NCI-H2029 (cell line): Measurements from ENCODE around the gene LAMB2.
A peak's percentile ranks its signal among the peaks of the same experiment; 100 is the strongest.

Experiments
- DNase-seq: peaks from one replicate; lab custom pipeline; 2025; lab: John Stamatoyannopoulos, UW

The LAMB2 gene

DNA sequence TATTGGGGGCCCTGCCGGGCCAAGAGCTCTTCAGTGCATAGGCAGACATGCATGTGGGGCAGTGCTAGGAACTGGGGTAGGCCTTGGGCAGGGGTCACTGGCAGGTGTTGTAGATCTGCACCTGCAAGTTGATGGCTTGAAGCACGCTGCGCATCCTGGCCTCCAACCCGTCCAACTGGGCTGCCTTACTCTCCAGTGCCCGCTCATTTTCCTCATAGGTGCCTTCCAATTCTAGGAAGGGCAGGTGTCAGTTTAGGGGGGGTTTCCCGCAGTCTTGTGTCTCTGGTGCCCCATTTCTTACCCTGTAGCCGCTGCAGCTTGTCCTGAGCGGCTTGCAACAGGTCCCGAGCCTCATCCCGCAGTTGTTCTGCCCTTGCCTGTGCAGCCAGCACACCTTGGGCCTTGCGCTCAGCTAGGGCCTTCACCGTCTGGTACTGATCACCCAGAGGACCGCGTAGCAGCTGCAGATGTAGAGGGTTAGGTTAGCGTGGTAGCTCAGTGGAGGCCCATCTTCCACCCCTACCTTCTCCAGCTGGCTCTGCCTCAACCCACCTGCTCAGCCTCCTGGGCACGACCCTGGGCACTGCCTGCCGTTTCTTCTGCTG, 11.6 kb downstream of the LAMB2 start:
- no peak for DNase-seq

DNA sequence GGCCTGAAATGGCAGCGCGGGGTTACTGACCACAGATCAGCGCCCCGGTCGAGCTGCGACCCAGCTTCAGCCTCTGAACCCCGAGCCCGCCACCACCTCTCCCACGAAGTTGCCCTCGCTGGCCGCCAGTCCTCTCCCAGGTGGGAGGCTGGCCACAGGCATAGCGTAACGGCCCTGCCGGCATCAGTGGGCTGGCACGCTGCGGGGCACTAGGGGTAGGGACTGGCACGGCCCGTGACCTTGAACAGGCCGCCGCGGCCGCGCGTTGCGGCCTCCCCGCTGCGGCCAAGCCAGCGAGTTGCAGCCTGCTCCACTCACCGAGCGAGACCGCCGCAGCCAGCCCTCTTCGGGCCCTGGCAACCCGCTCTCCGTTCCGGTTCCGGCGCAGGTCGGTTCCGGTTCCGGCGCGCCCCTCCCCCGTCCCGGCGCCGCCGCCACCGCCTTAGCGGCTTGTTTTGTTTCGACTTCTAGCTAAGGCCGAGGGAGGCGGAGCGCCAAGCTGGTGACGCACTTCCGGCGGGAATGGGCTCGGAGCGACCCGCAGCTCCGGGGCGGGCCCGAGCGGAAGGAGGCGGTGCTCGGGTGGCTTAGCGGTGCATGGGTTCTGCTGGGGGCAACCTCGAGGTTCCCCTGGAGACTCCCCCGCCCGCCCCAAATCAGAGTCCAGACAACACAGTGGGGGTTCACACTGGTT, 12.3 kb downstream of the LAMB2 start, which contains the start of gene USP19:
Gene USP19 (minus strand): TSS at position 386 of the 694 bp plus-strand sequence. CDS start 1,678 bp downstream, outside the sequence.
- peak; percentile 94 for DNase-seq

DNA sequence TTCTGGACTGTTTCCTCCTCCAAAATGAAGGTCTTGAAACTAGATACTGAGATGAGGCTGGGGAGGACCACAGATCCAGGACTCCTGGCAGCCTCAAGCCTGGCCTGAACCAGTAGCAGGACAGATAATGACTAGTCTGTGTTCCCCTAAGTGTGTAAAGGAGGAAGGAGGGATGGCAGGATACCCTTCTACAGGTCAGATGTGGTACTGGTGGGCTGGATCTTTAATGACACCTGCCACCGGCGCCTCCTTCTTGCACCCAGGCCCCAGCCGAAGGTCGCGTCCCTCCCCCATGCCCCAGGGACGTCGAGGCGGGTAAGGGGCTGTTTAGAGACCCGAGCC, 12.8 kb downstream of the LAMB2 start:
- no peak for DNase-seq

DNA sequence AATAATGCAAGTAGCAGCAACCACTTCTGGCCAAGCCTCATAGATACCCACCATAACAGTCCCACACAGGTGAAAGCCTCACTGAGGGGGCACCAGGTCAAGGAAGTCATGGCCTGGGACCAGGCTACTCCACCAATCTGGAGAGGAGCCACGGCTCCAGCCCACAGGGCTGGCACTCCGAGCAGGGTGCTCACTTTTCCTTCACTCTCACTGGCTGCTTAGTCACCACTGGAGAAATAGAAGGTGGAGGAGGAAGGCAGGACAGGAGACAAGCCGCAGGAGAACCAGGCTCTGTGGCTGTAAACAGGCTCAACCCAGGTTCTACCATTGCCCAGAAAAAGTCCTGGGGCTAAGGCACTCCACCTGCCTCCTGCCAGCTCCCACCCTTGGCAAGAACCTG, 13.4 kb downstream of the LAMB2 start:
- DNase-seq: no peak

DNA sequence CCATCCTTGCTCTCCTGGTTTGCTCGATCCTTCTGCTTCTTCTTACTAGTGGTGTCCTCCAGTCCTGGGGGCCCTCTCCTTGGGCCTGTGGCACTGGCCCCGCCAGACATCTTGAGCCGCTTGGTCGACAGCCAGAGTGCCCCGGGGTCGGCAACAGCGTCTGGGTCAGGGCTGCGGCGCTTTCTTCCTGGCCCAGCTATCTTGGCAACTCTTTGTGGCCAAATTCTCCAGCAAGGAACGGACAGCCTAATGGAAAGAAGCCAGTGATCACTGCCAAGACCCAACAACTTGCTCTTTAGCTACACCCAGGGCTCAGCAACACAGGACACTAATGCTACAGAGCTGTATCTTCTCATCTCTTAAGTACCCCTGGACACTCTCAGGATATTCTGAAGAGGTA, 13.8 kb downstream of the LAMB2 start:
- no peak for DNase-seq

DNA sequence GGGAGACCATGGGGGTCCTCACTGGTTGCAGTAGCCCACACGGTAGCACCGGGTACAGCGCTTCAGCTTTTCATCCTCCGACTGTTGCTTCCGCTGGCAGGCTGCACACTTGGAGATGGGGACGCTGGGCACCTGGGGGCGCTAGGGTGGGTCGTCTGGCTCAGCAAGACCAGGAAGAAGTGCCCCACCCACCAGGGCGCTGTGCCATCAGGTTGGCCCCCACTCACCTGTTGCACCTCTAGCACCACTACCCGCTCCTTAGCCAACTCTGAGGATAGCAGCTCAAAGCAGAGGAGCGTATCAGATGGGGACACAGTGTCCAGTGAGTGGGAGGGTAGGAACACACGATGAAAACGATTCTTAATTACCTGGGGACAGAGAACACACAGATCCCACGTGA, 20.6 kb downstream of the LAMB2 start:
- no peak for DNase-seq

DNA sequence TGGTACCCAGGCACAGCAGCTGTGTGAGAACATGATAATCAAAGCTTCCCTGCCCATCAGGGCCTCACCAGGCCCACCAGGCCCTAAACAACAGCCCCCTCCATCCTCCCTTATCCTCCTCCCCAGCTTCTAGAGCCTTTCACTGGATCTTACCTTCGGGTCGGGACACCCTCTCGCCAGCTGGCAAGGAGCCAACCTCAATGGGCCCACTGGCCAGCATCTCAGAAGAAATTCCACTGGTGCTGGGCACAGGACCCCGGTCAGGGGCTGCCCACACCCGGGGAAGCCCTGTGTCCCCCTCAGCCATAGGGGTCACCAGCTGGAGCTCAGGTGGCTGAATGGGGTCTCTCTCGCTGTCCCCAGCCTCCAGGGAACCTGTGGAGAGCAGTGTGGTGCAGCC, 21.5 kb downstream of the LAMB2 start:
- no peak for DNase-seq

DNA sequence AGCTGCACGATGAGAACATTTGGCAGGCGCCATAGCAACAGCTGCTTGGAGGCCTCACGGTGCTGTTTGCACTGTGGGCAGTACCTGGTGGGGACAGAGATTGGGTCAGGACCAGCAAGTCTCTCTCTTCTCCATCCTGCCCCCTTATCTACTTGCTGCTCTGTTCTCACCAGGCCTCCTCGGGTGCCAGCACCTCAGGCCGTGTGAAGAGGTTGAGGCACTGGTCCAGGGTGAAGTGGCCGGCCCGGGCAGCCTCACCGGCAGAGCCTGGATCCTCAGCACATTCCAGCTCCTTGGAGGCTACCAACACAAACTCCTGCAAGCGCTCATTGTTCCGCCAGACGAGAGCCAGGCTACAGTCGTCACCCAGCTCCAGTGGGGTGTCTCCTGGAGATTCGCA, 22.1 kb downstream of the LAMB2 start:
- no peak for DNase-seq

DNA sequence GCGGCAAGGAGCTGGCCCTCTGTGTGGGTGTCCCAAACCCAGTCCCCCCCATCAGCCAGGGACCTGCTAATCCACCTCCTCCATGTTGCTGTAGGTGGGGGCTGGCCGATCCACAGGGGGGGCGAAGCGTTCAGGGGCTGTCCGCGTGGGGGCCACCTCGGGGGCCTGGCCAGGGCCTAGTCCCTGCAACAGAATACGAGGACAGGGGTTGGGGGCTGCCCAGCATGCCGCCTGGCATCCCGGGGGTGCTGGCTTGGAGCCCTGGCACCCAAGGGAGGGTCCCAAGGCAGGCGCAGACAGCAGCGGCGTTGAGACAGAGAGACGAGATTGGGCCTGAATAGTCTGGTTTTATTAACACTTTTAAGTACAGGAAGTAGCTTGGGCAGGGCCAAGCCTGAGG, 24.5 kb downstream of the LAMB2 start:
- DNase-seq: no peak

DNA sequence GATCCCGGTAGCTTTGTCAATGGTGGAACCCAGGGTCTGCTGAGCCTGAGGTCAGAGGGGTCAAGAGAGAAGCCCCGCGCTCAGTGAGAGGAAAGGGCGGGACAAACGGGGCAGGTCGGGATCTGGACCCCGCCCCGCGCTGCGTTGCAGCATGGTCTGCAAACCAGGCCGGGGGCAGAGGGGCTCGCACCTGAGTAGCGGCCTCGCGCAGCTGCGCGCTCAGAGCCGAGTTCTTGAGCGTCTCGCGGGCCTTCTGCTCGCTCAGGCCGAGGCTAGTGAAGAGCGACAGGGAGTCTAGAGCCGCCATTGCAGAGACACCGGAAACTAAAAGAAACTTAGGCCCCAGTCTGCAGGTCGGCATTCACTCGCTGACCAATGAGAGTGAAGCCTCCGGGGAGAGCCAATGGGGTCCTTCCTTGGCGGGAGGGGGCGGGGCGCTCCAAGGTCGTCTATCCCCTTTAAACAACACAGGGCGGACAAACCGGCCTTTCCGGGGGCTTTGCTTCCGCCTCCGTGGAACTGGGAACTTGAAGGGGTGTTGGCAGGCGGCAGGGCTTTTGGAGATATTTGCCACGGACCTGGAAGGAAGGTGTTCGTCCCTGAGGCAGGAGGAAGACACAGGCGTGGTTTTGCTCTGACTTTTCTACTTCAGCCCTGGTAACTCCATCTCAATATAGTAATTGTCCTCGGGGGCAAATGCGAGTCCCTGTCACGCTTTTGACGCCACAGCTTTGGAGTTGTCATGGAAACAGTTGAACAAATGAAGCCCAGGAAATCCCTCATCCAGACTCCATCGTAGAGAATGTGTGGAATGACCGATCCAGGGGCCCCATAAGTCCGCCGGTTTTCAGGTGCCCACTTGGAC, 28.2 kb downstream of the LAMB2 start, which contains the start of gene QARS1:
Gene QARS1 (minus strand): TSS at position 331 of the 865 bp plus-strand sequence. CDS start 24 bp downstream, at position 307.
- DNase-seq: peak; percentile 84

DNA sequence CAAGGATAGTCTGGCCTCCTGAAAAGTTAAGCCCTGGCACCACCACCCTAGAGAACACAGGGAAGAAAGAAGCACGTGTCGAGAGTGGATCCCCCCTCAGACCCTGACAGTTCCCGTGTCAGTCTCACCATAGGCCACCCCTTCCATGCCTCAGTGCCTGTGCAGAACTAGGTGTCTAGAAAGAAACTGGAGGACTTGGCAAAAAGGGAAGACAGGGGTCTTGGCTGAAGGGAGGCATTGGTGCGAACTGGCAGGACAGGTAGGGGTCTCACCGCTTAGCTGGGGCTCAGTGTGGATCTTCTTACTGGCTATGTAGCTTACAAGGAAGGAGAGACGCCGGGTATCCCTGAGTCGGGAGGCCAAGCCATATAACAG, 28.8 kb downstream of the LAMB2 start:
- no peak for DNase-seq

DNA sequence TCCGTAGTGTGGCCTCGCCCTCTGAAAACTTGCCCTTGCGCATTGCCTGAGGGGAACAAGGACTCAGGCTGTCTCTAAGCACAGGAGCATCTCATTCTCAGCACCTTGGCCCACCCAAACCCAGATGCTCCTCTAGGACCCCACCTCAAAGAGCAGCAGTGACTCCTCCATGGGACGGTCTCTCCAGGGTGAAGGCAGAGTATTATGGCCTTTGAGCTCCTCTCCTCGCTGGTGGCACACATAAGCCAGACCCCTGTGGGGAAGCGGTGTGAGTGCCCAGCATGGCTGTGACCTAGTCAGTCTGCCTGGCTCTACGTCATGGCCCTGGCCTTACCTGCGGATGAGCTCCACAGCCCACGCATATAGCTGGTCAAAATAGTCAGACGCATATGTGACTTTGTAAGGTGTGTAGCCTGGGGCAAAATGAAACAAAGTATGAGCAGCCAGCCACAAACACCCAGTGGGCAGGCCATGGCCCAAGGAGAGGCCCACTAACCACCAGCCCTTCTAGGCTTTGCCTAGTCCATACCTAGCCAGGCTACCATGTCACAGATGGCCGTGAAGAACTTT, 32.7 kb downstream of the LAMB2 start:
- DNase-seq: no peak

DNA sequence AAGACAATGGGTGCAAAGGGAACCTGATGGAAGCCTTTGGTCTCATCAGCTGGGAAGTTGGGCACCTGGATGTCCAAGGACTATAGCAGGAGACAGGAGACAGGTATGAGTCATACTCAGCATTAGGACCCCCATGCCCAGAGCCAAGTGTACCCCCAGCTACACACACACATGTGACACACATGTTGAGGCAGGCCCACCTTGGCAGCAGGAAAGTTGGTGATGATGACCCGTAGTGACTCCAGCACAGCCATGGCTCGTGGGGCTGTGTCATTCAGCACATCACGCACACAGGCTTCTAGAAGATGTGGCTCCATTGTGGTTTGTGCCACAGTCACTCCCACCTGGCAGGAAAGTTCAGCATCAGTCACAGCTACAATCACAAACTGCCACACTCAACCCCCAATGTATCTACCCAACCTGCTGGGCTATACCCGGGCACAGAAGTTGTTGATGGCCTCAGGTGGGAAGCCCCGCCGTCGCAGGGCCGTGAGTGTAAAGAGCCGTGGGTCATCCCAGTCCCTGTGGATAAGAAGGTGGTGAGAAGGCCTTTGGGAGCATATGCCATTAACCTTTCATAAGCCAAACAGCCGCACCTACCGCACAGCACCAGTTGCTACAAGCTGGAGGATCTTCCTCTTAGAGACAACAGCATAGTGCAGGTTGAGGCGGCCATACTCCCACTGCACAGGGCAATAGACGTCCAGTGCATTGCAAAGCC, 33.8 kb downstream of the LAMB2 start:
- DNase-seq: no peak

DNA sequence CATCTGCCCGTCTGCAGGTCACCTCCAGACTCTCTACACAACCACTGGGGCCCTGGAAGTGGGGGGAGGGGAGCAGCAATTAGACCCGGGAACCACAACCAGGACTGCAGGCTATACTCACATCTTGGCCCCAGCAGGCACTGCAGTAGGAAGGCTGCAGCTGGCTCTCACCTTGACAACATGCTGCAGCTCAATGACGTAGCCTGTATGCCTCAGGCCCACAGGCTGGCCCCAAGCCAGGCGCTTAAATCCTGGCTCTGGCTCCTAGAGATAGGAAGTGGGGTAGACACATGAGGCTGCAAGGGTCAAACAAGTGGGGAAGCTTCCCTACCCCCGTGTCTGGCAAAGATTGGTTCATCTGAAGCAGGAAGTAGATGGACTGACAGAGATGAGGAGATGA, 34.4 kb downstream of the LAMB2 start:
- DNase-seq: peak; percentile 83

DNA sequence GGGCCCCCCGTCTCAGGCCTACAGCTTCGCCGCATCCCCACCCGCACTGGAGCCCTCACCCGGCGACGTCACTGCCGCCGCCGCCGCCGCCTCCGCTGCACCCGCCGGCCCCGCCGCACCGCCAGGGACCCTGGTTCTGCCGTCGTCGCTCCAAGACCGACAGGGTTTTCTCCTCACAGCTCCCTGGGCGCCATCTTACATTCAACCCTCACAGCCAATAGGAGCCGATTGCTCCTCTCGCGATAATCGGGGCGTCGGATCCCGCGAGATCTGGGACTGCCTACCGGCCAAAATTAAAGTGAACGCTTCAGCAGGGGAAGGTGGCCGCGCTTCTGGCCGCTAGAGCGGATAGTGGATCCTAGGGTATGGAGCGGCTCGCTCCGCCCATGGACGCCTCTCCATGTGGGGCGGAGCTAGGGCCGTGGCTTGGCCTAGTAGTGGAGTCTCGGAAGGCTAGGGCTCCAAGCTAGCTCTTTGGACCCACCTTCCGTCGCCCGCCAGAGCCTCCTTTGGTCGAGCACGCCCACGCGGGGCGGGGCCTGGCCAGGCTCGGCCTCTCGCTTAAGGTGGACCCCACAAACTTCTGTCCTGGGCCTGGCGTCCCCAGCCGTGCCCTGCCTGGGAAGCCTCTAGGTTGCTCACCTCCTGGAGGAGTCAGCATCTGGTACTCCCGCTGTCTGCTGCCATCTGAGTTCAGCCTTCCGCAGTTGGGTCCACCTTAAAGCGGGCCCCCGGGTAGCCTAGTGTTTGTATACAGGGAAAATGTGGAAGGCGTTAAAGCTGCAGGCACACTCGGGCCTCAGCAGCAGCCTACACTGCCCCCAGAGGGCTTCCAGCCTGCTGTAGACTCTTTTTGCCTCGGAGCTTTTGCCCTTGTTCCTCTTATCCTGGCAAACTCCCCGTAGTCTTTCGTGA, 38.7 kb downstream of the LAMB2 start, which contains the start of gene QRICH1:
Gene QRICH1 (minus strand): TSS at position 219 of the 915 bp plus-strand sequence. CDS start 17,054 bp downstream, outside the sequence.
- DNase-seq: peak; percentile 95

DNA sequence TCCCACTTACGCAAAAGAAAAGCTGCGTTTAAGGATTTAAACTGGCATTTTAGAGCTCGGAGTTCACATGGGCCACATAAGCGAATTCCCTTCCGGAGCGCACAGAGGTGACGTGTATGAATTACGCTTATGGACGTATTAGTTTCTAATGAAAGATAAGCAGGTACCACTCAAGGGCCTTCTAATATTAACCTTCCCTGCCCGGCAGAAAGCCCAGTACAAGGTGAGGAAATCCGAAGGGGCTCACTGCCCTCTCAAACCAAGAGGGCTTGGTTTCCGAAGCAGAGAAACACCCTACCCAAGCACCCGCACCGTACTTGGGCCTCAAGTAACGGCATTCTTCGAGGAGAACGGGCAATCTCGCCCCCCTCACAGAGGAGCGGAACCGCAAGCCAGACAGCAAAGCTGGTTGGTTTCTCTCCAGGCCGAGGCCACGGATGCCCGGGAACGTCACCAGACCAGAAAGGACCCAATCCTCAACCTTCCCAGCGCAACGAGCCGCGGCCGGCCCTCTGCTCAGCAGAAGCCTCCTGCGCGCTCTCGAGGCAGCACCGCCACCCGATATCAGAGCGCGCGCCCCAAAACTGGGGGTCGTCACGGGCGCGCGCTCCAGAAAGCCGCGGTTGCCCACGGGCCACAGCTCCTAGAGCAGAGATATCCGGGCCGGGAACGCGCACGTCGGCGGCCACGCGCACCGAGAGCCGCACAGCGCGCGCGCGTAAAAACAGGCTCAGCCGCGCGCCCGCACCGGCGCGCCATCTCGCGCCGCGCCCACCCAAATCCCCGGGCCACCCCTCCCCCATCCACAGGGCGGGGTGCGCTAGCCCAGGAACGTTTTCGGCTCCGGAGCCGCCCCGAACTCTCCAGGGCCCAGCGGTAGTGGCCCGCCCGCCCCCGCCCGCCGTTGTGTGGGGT, 39.7 kb downstream of the LAMB2 start:
- peak; percentile 45 for DNase-seq

DNA sequence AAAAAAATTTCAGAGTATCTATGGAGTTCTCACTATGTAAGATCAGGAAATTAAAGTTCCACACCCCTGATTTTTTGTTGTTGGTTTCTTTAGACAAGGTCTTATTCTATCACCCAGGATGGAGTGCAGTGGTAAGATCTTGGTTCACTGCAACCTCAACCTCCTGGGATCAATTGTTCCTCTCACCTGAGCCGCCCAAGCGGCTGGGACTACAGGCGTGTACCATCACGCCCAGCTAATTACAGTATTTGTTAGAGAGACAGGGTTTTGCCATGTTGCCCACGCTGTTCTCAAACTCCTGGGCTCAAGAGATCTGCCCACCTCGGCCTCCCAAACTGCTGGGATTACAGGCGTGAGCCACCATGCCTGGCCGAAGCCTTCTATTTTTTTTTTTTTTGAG, 51.4 kb downstream of the LAMB2 start:
- no peak for DNase-seq

DNA sequence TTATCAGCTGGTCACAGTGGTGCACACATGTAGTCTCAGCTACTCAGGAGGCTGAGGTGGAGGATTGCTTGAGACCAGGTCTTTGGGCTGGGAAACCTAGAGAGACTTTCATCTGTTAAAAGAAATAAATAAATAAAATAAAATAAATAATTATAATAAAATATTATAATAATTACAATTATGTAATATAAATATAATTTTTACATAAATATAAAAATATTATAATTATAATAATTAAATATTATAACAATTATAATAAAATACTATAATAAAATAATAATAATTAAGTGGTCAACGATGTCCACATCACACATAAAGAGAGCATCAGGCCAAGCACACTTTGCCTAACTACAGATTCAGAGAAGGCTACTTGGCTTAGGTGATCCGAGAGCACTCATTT, 53.6 kb downstream of the LAMB2 start:
- no peak for DNase-seq

DNA sequence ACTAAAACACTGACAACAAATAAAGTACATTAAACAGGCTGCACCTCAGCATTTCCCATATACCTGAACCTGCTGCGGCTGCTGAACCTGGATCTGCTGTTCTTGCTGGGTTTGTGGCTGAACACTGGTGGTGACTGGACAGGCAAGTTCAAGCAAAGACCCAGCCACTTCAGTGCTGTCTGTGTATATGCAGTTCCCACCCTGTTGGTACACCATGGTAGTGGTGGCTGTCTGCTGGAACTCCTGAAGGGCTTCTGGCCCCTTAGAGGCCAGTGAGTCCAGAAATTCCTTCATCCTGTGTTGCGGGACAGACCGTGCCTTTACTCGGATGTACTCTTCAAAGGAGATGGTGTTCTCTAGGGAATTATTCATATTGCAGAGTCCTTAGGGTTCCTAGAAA, 56.2 kb downstream of the LAMB2 start:
- DNase-seq: no peak

DNA sequence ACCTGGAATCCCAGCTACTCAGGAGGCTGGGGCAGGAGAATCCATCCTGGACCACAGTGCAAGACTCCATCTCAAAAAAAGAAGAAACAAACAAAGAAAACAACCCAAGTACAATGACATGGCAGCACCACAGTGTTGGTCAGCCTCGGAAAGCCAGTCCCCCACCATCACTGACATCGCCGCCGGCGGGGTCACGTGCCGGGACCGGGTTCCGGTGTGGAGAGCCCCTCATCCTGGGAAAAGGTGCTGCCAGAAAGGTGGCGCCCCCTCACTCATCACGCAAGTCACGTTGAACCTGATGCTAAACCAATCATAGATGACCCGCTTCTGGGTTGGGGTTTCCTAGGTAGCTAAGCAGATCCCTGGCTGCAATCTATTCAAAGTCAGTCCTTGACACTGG, 56.7 kb downstream of the LAMB2 start:
- no peak for DNase-seq
